Body of pancreas (tissue), 4 donors: ENCODE measurements around the gene NRXN2.

Experiments
- CTCF ChIP-seq, 7 experiments: fragments of 450-650 bp in 4 of 7; fragments of 200-600 bp in 3 of 7; sonication (generic) in 3 of 7; IDR thresholded peaks; one replicate each; pipeline ENCODE4 v1.5.1; 2016 to 2019; ENCODE audit warnings: antibody characterized with exemption in 7 of 7
- POLR2A ChIP-seq, 3 donors: fragments of 450-650 bp; IDR thresholded peaks; one replicate each; pipeline ENCODE4 v1.6.1; 2016; ENCODE audit warnings: antibody characterized with exemption in 3 of 3, mild to moderate bottlenecking in 2 of 3

- TF ChIP-seq CTCF (IDR thresholded peaks at IDR 0.05), result peak; percentile 79 to 97 (median 85)
- no peak for TF ChIP-seq POLR2A (IDR thresholded peaks at IDR 0.05)
Observed at GRCh38 chr11:64723117-64723906, at the start of gene NRXN2.
